Thyroid gland (tissue), 4 donors: ENCODE measurements around the gene PREP.

Experiments used
- POLR2A ChIP-seq, 2 donors: fragments of 450-650 bp; IDR thresholded peaks; one replicate each; pipeline ENCODE4 v1.6.1; 2017; ENCODE audit warnings: antibody characterized with exemption in 2 of 2, mild to moderate bottlenecking in 2 of 2, moderate library complexity in 1 of 2
- TF ChIP-seq, protein P1 (sequence below), 6 experiments: fragments of 200-600 bp in 3 of 6; fragments of 450-650 bp in 3 of 6; sonication (generic) in 3 of 6; IDR thresholded peaks; one replicate each; pipeline ENCODE4 v1.5.1; 2016 to 2019; ENCODE audit warnings: antibody characterized with exemption in 6 of 6, mild to moderate bottlenecking in 2 of 6, inconsistent platforms in 1 of 6, moderate library complexity in 1 of 6

DNA sequence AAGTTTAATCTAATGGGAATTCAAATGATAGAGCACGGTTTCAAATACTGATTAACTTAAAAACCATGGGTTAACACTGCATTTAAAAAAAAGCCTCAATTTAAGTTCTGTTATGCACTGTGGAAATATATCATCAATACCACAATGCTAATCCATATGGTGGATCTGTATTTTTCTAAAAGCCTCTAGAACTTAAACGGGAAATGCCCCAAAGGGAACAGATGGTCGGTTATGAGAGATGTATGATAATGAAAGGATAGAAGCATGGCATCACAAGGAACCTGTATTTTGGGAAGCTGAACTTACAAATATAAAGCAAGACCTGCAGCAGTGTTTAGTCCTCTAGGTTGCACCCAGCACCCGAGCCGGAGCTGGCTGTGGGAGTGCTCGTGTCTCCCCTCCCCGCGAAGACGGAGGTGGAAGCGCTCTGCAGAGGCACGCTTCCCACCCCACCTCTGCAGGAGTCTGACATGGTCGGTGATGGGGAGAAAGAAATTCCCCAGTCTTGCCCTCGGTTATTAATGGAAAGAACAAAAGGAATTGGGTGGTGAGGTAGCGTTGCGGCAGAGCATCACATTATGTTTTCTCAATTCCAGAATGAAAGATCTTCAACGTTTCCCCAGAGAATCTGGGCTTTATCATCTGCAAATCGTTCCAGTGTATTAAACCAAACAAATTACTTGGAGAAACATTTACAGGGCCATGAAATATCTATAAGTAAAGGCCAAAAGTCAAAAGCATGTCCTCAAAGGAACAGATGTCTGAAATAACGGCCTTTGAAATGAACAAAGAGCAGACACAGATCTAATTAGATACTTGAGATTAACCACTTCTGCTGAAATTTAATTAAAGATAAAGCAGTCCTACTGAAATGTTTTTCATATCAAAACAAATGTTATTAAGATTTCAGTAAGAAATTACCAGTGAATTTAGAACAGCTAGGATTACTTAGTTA, 120.0 kb downstream of the PREP start:
- no peak for TF ChIP-seq POLR2A (IDR thresholded peaks at IDR 0.05)
- TF ChIP-seq, protein P1, sequence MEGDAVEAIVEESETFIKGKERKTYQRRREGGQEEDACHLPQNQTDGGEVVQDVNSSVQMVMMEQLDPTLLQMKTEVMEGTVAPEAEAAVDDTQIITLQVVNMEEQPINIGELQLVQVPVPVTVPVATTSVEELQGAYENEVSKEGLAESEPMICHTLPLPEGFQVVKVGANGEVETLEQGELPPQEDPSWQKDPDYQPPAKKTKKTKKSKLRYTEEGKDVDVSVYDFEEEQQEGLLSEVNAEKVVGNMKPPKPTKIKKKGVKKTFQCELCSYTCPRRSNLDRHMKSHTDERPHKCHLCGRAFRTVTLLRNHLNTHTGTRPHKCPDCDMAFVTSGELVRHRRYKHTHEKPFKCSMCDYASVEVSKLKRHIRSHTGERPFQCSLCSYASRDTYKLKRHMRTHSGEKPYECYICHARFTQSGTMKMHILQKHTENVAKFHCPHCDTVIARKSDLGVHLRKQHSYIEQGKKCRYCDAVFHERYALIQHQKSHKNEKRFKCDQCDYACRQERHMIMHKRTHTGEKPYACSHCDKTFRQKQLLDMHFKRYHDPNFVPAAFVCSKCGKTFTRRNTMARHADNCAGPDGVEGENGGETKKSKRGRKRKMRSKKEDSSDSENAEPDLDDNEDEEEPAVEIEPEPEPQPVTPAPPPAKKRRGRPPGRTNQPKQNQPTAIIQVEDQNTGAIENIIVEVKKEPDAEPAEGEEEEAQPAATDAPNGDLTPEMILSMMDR (IDR thresholded peaks at IDR 0.05): no peak
